ENCODE results near the gene LTA.

LTA gene

DNA sequence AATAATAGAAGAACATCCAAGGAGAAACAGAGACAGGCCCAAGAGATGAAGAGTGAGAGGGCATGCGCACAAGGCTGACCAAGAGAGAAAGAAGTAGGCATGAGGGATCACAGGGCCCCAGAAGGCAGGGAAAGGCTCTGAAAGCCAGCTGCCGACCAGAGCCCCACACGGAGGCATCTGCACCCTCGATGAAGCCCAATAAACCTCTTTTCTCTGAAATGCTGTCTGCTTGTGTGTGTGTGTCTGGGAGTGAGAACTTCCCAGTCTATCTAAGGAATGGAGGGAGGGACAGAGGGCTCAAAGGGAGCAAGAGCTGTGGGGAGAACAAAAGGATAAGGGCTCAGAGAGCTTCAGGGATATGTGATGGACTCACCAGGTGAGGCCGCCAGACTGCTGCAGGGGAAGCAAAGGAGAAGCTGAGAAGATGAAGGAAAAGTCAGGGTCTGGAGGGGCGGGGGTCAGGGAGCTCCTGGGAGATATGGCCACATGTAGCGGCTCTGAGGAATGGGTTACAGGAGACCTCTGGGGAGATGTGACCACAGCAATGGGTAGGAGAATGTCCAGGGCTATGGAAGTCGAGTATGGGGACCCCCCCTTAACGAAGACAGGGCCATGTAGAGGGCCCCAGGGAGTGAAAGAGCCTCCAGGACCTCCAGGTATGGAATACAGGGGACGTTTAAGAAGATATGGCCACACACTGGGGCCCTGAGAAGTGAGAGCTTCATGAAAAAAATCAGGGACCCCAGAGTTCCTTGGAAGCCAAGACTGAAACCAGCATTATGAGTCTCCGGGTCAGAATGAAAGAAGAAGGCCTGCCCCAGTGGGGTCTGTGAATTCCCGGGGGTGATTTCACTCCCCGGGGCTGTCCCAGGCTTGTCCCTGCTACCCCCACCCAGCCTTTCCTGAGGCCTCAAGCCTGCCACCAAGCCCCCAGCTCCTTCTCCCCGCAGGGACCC lies 2.3 kb downstream of the LTA start:
- H3K4me3 ChIP-seq (ENCODE audit: low read length): no peak overlapping the region
- no peak for DNase-seq (ENCODE audit: low read depth)
- TF ChIP-seq, protein P1, sequence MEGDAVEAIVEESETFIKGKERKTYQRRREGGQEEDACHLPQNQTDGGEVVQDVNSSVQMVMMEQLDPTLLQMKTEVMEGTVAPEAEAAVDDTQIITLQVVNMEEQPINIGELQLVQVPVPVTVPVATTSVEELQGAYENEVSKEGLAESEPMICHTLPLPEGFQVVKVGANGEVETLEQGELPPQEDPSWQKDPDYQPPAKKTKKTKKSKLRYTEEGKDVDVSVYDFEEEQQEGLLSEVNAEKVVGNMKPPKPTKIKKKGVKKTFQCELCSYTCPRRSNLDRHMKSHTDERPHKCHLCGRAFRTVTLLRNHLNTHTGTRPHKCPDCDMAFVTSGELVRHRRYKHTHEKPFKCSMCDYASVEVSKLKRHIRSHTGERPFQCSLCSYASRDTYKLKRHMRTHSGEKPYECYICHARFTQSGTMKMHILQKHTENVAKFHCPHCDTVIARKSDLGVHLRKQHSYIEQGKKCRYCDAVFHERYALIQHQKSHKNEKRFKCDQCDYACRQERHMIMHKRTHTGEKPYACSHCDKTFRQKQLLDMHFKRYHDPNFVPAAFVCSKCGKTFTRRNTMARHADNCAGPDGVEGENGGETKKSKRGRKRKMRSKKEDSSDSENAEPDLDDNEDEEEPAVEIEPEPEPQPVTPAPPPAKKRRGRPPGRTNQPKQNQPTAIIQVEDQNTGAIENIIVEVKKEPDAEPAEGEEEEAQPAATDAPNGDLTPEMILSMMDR (conservative IDR thresholded peaks at IDR 0.05; ENCODE audit: low read length): no peak

DNA sequence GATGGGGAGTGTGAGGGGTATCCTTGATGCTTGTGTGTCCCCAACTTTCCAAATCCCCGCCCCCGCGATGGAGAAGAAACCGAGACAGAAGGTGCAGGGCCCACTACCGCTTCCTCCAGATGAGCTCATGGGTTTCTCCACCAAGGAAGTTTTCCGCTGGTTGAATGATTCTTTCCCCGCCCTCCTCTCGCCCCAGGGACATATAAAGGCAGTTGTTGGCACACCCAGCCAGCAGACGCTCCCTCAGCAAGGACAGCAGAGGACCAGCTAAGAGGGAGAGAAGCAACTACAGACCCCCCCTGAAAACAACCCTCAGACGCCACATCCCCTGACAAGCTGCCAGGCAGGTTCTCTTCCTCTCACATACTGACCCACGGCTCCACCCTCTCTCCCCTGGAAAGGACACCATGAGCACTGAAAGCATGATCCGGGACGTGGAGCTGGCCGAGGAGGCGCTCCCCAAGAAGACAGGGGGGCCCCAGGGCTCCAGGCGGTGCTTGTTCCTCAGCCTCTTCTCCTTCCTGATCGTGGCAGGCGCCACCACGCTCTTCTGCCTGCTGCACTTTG lies 3.3 kb downstream of the LTA start, which contains the start of gene TNF:
Gene TNF, plus strand, starts transcription at position 231 of the 567 bp plus-strand sequence. Its CDS starts 177 bp downstream, at position 408.
- TF ChIP-seq, protein P1 (conservative IDR thresholded peaks at IDR 0.05; ENCODE audit: low read length): no peak
- DNase-seq (ENCODE audit: low read depth): no peak
- H3K4me3 ChIP-seq (ENCODE audit: low read length): no peak within 1 kb of the TSS

DNA sequence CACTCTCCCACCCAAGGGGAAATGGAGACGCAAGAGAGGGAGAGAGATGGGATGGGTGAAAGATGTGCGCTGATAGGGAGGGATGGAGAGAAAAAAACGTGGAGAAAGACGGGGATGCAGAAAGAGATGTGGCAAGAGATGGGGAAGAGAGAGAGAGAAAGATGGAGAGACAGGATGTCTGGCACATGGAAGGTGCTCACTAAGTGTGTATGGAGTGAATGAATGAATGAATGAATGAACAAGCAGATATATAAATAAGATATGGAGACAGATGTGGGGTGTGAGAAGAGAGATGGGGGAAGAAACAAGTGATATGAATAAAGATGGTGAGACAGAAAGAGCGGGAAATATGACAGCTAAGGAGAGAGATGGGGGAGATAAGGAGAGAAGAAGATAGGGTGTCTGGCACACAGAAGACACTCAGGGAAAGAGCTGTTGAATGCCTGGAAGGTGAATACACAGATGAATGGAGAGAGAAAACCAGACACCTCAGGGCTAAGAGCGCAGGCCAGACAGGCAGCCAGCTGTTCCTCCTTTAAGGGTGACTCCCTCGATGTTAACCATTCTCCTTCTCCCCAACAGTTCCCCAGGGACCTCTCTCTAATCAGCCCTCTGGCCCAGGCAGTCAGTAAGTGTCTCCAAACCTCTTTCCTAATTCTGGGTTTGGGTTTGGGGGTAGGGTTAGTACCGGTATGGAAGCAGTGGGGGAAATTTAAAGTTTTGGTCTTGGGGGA lies 4.0 kb downstream of the LTA start:
- TF ChIP-seq, protein P1 (conservative IDR thresholded peaks at IDR 0.05; ENCODE audit: low read length): no peak
- DNase-seq (ENCODE audit: low read depth): no peak
- H3K4me3 ChIP-seq (ENCODE audit: low read length): no peak overlapping the region

GRCh38 chr6:31576897-31577578 lies 4.9 kb downstream of the LTA start:
- TF ChIP-seq, protein P1 (conservative IDR thresholded peaks at IDR 0.05; ENCODE audit: low read length): no peak
- no peak overlapping the region for H3K4me3 ChIP-seq (ENCODE audit: low read length)
- DNase-seq (ENCODE audit: low read depth): no peak

DNA sequence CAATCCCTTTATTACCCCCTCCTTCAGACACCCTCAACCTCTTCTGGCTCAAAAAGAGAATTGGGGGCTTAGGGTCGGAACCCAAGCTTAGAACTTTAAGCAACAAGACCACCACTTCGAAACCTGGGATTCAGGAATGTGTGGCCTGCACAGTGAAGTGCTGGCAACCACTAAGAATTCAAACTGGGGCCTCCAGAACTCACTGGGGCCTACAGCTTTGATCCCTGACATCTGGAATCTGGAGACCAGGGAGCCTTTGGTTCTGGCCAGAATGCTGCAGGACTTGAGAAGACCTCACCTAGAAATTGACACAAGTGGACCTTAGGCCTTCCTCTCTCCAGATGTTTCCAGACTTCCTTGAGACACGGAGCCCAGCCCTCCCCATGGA lies 5.5 kb downstream of the LTA start:
- no peak for DNase-seq (ENCODE audit: low read depth)
- H3K4me3 ChIP-seq (ENCODE audit: low read length): no peak overlapping the region

More for the DNA sequence above, 5.5 kb downstream of the LTA start:
- TF ChIP-seq, protein P1 (conservative IDR thresholded peaks at IDR 0.05; ENCODE audit: low read length): no peak
